Measurements from ENCODE around the gene GARNL3. TPM values are rescaled to one million over a fixed set of nuclear protein-coding genes. Genes with fewer than 3 reads are reported as not detected.

The GARNL3 gene
- total RNA-seq, 1 donor, result 5.8 TPM

DNA sequence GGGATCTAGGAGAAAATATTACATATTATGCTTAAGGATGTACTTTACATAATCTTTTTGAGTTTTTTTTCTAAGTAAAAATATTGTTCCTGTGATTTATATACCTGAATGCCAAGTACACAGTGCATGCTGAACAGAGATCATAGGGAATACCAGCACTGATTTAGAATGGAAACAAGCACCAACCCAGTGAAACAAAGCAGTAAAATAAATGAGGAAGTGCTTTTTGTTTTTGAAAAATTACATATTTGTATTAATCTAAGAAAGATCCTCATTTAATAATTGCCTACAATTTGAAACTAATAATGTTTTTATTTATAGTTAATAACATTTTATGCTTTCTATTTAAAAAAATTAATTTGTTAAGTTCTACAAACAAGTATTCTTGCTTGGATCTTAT, 18.0 kb downstream of the GARNL3 start:
- Histone ChIP-seq H4K20me1 (ENCODE audit: insufficient read depth, low read length) (no peaks in the 10 kb centered on the region), H3K27me3 (ENCODE audit: insufficient read depth, low read length) (peaks cover 3% of the 10 kb centered on the region), H2AFZ (ENCODE audit: low read length) (no peak overlapping the region)

DNA sequence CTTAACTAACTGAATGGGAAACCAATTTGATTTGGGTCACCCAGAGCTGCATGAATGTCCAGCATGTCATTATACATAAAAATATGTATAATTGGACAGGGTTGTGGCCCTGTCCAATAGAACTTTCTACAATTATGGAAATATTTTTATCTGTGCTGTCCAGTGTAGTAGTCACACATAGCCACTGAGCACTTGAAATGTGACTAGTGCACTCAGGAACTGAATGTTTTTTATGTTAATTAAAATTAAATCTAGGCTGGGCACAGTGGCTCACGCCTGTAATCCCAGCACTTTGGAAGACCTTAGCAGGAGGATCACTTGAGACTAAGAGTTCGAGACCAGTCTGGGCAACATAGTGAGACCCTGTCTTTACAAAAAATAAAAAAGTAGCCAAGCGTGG, 18.6 kb downstream of the GARNL3 start:
- Histone ChIP-seq H3K4me2 (ENCODE audit: insufficient read depth, low read length) (no peak overlapping the region), H3K9me3 (ENCODE audit: low read depth, low read length) (no peaks in the 10 kb centered on the region), H2AFZ (ENCODE audit: low read length) (no peak overlapping the region), H3K4me1 (ENCODE audit: insufficient read depth, low read length) (no peaks in the 10 kb centered on the region), H4K20me1 (ENCODE audit: insufficient read depth, low read length) (no peaks in the 10 kb centered on the region), H3K4me3 (ENCODE audit: insufficient read depth, low read length) (no peak overlapping the region), H3K36me3 (ENCODE audit: insufficient read depth, low read length) (no peaks in the 10 kb centered on the region), H3K27ac (ENCODE audit: low read depth, low read length) (no peak overlapping the region), H3K79me2 (ENCODE audit: insufficient read depth, low read length) (no peaks in the 10 kb centered on the region), H3K27me3 (ENCODE audit: insufficient read depth, low read length) (peaks cover 8% of the 10 kb centered on the region)
- TF ChIP-seq, protein P1, sequence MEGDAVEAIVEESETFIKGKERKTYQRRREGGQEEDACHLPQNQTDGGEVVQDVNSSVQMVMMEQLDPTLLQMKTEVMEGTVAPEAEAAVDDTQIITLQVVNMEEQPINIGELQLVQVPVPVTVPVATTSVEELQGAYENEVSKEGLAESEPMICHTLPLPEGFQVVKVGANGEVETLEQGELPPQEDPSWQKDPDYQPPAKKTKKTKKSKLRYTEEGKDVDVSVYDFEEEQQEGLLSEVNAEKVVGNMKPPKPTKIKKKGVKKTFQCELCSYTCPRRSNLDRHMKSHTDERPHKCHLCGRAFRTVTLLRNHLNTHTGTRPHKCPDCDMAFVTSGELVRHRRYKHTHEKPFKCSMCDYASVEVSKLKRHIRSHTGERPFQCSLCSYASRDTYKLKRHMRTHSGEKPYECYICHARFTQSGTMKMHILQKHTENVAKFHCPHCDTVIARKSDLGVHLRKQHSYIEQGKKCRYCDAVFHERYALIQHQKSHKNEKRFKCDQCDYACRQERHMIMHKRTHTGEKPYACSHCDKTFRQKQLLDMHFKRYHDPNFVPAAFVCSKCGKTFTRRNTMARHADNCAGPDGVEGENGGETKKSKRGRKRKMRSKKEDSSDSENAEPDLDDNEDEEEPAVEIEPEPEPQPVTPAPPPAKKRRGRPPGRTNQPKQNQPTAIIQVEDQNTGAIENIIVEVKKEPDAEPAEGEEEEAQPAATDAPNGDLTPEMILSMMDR (IDR thresholded peaks at IDR 0.05; ENCODE audit: extremely low read depth, low read depth, low read length), result no peak
- DNase-seq (ENCODE audit: insufficient read length, low spot score, missing footprints), result no peak

More for the DNA sequence above, 18.0 kb downstream of the GARNL3 start:
- no peak overlapping the region for H3K27ac ChIP-seq (ENCODE audit: low read depth, low read length)
- H3K4me2 ChIP-seq (ENCODE audit: insufficient read depth, low read length), result no peak overlapping the region
- no peaks in the 10 kb centered on the region for H3K4me1 ChIP-seq (ENCODE audit: insufficient read depth, low read length)
- no peaks in the 10 kb centered on the region for H3K36me3 ChIP-seq (ENCODE audit: insufficient read depth, low read length)
- DNase-seq (ENCODE audit: insufficient read length, low spot score, missing footprints), result no peak
- TF ChIP-seq, protein P1 (IDR thresholded peaks at IDR 0.05; ENCODE audit: extremely low read depth, low read depth, low read length), result no peak
- no peaks in the 10 kb centered on the region for H3K79me2 ChIP-seq (ENCODE audit: insufficient read depth, low read length)
- H3K4me3 ChIP-seq (ENCODE audit: insufficient read depth, low read length), result no peak overlapping the region
- H3K9me3 ChIP-seq (ENCODE audit: low read depth, low read length), result no peaks in the 10 kb centered on the region

DNA sequence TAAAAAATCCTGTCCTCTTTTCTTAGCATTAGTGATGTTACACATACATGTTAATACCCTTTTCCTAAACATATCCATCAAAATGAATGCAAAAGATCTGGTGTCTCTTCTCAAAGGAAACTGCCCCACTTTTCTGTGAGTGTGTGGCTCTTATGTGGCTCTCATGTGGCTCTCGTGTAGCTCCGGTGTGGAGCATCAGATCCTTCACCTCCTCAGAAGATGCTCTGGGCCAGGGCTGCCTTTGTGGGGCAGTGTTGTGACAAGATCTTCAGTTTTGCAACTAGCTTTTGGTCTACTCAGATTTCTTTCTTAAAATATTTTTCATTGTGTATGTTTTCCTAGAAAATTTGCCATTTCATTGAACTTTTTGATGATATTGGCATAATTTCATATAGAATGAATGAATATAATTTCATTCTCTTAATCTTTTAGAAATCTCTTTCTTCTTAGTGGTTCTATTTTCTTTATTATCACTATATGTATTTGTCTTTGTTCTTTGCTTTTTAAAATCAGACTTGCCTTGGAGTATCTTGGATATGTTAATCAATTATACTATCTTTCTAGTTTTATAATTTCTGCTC, 19.4 kb downstream of the GARNL3 start:
- H3K27ac ChIP-seq (ENCODE audit: low read depth, low read length), result no peak overlapping the region
- H3K4me2 ChIP-seq (ENCODE audit: insufficient read depth, low read length), result no peak overlapping the region
- H3K9me3 ChIP-seq (ENCODE audit: low read depth, low read length), result no peaks in the 10 kb centered on the region
- no peaks in the 10 kb centered on the region for H3K36me3 ChIP-seq (ENCODE audit: insufficient read depth, low read length)
- peaks cover 11% of the 10 kb centered on the region for H3K27me3 ChIP-seq (ENCODE audit: insufficient read depth, low read length)
- no peaks in the 10 kb centered on the region for H3K4me1 ChIP-seq (ENCODE audit: insufficient read depth, low read length)
- H3K4me3 ChIP-seq (ENCODE audit: insufficient read depth, low read length), result no peak overlapping the region
- TF ChIP-seq, protein P1 (IDR thresholded peaks at IDR 0.05; ENCODE audit: extremely low read depth, low read depth, low read length), result peak; percentile 62
- no peak overlapping the region for H2AFZ ChIP-seq (ENCODE audit: low read length)
- no peak for DNase-seq (ENCODE audit: insufficient read length, low spot score, missing footprints)
- no peaks in the 10 kb centered on the region for H4K20me1 ChIP-seq (ENCODE audit: insufficient read depth, low read length)
- no peaks in the 10 kb centered on the region for H3K79me2 ChIP-seq (ENCODE audit: insufficient read depth, low read length)

DNA sequence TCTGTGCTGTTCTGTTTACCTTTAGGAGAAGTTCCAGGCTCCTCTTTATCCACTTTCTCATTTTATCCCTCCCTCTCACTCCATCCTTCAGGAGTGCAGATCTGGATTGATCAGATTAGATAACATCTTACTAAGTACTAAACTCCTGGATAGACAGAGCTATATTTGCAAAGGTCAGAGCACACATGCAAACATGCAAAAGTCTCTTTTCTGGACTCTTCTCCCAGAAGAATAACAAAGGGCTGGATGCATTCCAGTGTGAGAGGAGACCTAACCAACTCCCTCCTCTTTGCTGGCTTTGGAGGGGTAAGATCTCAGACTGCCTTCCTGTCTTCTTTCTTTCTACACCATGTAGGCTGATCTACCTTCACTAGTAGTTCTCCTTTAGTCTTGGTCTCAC, 21.4 kb downstream of the GARNL3 start:
- TF ChIP-seq, protein P1 (IDR thresholded peaks at IDR 0.05; ENCODE audit: extremely low read depth, low read depth, low read length), result no peak
- H3K27ac ChIP-seq (ENCODE audit: low read depth, low read length), result no peak overlapping the region
- H3K4me1 ChIP-seq (ENCODE audit: insufficient read depth, low read length), result no peaks in the 10 kb centered on the region
- H3K27me3 ChIP-seq (ENCODE audit: insufficient read depth, low read length), result peaks cover 20% of the 10 kb centered on the region
- H3K36me3 ChIP-seq (ENCODE audit: insufficient read depth, low read length), result no peaks in the 10 kb centered on the region
- no peak overlapping the region for H2AFZ ChIP-seq (ENCODE audit: low read length)
- H3K79me2 ChIP-seq (ENCODE audit: insufficient read depth, low read length), result no peaks in the 10 kb centered on the region
- no peaks in the 10 kb centered on the region for H3K9me3 ChIP-seq (ENCODE audit: low read depth, low read length)
- no peak for DNase-seq (ENCODE audit: insufficient read length, low spot score, missing footprints)
- no peaks in the 10 kb centered on the region for H4K20me1 ChIP-seq (ENCODE audit: insufficient read depth, low read length)
- H3K4me2 ChIP-seq (ENCODE audit: insufficient read depth, low read length), result no peak overlapping the region
- H3K4me3 ChIP-seq (ENCODE audit: insufficient read depth, low read length), result no peak overlapping the region

Data from osteoblast (primary cell).